HepG2 (cell line): ENCODE measurements around the gene MYADML2. TPM values are rescaled to one million over a fixed set of nuclear protein-coding genes. Genes with fewer than 3 reads are reported as not detected.

Experiments used
- AKAP8 ChIP-seq: sonication (generic); formaldehyde crosslinking; IDR thresholded peaks from 2 replicates; pipeline ENCODE4 v1.5.1; 2020; ENCODE audit warnings: mild to moderate bottlenecking, missing genetic modification reagents
- CBX1 ChIP-seq: IDR thresholded peaks from one replicate; pipeline ENCODE4 v1.6.1; 2016; ENCODE audit warnings: antibody characterized with exemption, low read depth
- ELF1 ChIP-seq: sonication (generic); formaldehyde crosslinking; IDR thresholded peaks from 2 replicates; pipeline ENCODE4 v1.4.0; 2020; ENCODE audit warnings: missing genetic modification reagents
- GRHL1 ChIP-seq: sonication (generic); formaldehyde crosslinking; conservative IDR thresholded peaks from 2 replicates; pipeline ENCODE4 v1.8.0; 2022; ENCODE audit warnings: missing genetic modification reagents
- HHEX ChIP-seq: IDR thresholded peaks from 2 replicates; pipeline ENCODE4 v1.6.1; 2016; ENCODE audit warnings: control low read depth
- KMT2A ChIP-seq: sonication (generic); formaldehyde crosslinking; IDR thresholded peaks from 2 replicates; pipeline ENCODE4 v1.4.0; 2020; ENCODE audit warnings: missing genetic modification reagents
- MAZ ChIP-seq, 2 experiments: sonication (generic) in 1 of 2; formaldehyde crosslinking in 1 of 2; IDR thresholded peaks; 2 replicates each; pipeline versions ENCODE4 v1.5.0 to v1.6.1; 2012 to 2020; ENCODE audit warnings: low read depth in 2 of 2, mild to moderate bottlenecking in 2 of 2, borderline replicate concordance in 1 of 2, improper control_type of control experiment in 1 of 2, low read length in 1 of 2, missing genetic modification reagents in 1 of 2, moderate library complexity in 1 of 2
- MEIS2 ChIP-seq: sonication (generic); formaldehyde crosslinking; IDR thresholded peaks from 2 replicates; pipeline ENCODE4 v1.9.0; 2021; ENCODE audit warnings: mild to moderate bottlenecking, missing genetic modification reagents
- MLLT10 ChIP-seq: sonication (generic); formaldehyde crosslinking; IDR thresholded peaks from 2 replicates; pipeline ENCODE4 v1.4.0; 2020; ENCODE audit warnings: missing genetic modification reagents
- PRMT3 ChIP-seq: sonication (generic); formaldehyde crosslinking; IDR thresholded peaks from 2 replicates; pipeline ENCODE4 v1.8.1; 2022; ENCODE audit warnings: low read depth, mild to moderate bottlenecking, moderate library complexity, missing genetic modification reagents, borderline replicate concordance
- PRPF4 ChIP-seq: fragments of 200-400 bp; formaldehyde crosslinking; IDR thresholded peaks from 2 replicates; pipeline ENCODE4 v1.6.1; 2016; ENCODE audit warnings: low read length, low read depth; ENCODE audit not compliant: poor library complexity, severe bottlenecking
- SIX4 ChIP-seq: sonication (generic); formaldehyde crosslinking; IDR thresholded peaks from 2 replicates; pipeline ENCODE4 v1.4.0; 2020; ENCODE audit warnings: missing genetic modification reagents
- SRSF1 ChIP-seq: fragments of 200-400 bp; formaldehyde crosslinking; optimal IDR thresholded peaks from 2 replicates; pipeline ENCODE3; 2017; ENCODE audit warnings: mild to moderate bottlenecking, low read depth, low read length, moderate library complexity
- TBP ChIP-seq: sonication (generic); formaldehyde crosslinking; IDR thresholded peaks from 2 replicates; pipeline ENCODE4 v1.5.0; 2020; ENCODE audit warnings: missing genetic modification reagents
- ZNF326 ChIP-seq: sonication (generic); formaldehyde crosslinking; IDR thresholded peaks from 2 replicates; pipeline ENCODE4 v1.4.0; 2020; ENCODE audit warnings: missing genetic modification reagents, borderline replicate concordance
- ZNF644 ChIP-seq: IDR thresholded peaks from 2 replicates; pipeline ENCODE4 v1.6.1; 2016; ENCODE audit warnings: low read depth
- ZNF773 ChIP-seq: sonication (generic); formaldehyde crosslinking; IDR thresholded peaks from 2 replicates; pipeline ENCODE4 v1.4.0; 2020; ENCODE audit warnings: missing genetic modification reagents, borderline replicate concordance
- ZNF782 ChIP-seq: sonication (generic); formaldehyde crosslinking; IDR thresholded peaks from 2 replicates; pipeline ENCODE4 v1.4.0; 2020; ENCODE audit warnings: missing genetic modification reagents, mild to moderate bottlenecking, borderline replicate concordance
- ZSCAN22 ChIP-seq: sonication (generic); formaldehyde crosslinking; IDR thresholded peaks from 2 replicates; pipeline ENCODE4 v1.4.0; 2020; ENCODE audit warnings: mild to moderate bottlenecking, missing genetic modification reagents
- ZSCAN9 ChIP-seq: IDR thresholded peaks from 2 replicates; pipeline ENCODE4 v1.6.1; 2016; ENCODE audit warnings: borderline replicate concordance
- polyA plus RNA-seq, 8 experiments: library from polyadenylated mRNA; depleted of rRNA in 3 of 8; stranded (reverse) in 7 of 8; unstranded in 1 of 8; fragments of >200 nt; fragmentation: Illumina TruSeq in 4 of 8; extraction: Trizol in 4 of 8; gene quantifications; 2 replicates each; pipeline versions ENCODE4 v1.2.1 to v1.2.3, GENCODE V29; 2011 to 2016; ENCODE audit warnings: low read depth in 4 of 8, missing spikeins in 1 of 8, mixed read lengths in 1 of 8; ENCODE audit not compliant: insufficient read depth in 1 of 8
- total RNA-seq, 5 experiments: library from RNA; depleted of rRNA; stranded (reverse); fragments of >200 nt; fragmentation: Illumina TruSeq; extraction: Trizol; gene quantifications; 2 replicates each; pipeline ENCODE4 v1.2.3, GENCODE V29; 2016; ENCODE audit warnings: low read depth in 1 of 5
- TF ChIP-seq, protein P1 (sequence below): sonication (generic); formaldehyde crosslinking; IDR thresholded peaks from 2 replicates; pipeline ENCODE4 v1.8.0; 2022; ENCODE audit warnings: missing genetic modification reagents, mild to moderate bottlenecking, inconsistent platforms, borderline replicate concordance
- TF ChIP-seq, protein P2 (sequence below): IDR thresholded peaks from 2 replicates; pipeline ENCODE4 v1.6.1; 2016; ENCODE audit warnings: missing genetic modification reagents, missing compliant biosample characterization
- TF ChIP-seq, protein P3 (sequence below): sonication (generic); formaldehyde crosslinking; IDR thresholded peaks from 2 replicates; pipeline ENCODE4 v1.5.1; 2020; ENCODE audit warnings: mild to moderate bottlenecking, missing genetic modification reagents

MYADML2 gene
- total and polyA plus RNA-seq, 2 of the 13 experiments (the other 11 are each of a cell fraction or from before 2014, with no cell fraction given) = not detected

GRCh38 chr17:81991684-81992305 lies 44.8 kb upstream of the MYADML2 start (continued):
- TF ChIP-seq PRMT3 (CRISPR knock-in tag) = no peak
- TF ChIP-seq MEIS2 = peak; percentile 65; the same call in 1 of the 2 replicates
- TF ChIP-seq, protein P1, sequence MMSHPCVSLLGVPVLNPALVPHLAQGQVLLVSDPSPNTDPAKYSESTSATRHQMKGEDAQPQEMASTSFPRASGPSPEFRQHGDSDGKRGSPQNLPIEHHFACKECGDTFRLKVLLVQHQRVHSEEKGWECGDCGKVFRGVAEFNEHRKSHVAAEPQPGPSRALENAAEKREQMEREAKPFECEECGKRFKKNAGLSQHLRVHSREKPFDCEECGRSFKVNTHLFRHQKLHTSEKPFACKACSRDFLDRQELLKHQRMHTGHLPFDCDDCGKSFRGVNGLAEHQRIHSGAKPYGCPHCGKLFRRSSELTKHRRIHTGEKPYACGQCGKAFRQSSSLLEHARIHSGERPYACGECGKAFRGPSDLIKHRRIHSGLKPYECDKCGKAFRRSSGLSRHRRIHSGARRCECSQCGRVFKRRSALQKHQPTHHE (CRISPR knock-in tag) = peak; percentile 92; the same call in 1 of the 2 replicates
- 0 out of 2 replicates have a peak, but pooled peaks have one; percentile 44 for TF ChIP-seq AKAP8 (CRISPR knock-in tag)
- TF ChIP-seq HHEX (CRISPR knock-in tag) = no peak
- peak; percentile 78; the same call in 1 of the 2 replicates for TF ChIP-seq SIX4 (CRISPR knock-in tag)
- peak; percentile 30; the same call in 1 of the 2 replicates for TF ChIP-seq ZNF326 (CRISPR knock-in tag)
- TF ChIP-seq ZNF644 (CRISPR knock-in tag) = 0 out of 2 replicates have a peak, but pooled peaks have one; percentile 12
- peak; percentile 84 for TF ChIP-seq ZSCAN9
- no peak for TF ChIP-seq ZSCAN22 (CRISPR knock-in tag)
- TF ChIP-seq KMT2A = peak; percentile 69; the same call in 1 of the 2 replicates
- no peak for TF ChIP-seq GRHL1 (CRISPR knock-in tag)
- TF ChIP-seq MAZ (IDR thresholded peaks at IDR 0.05; ENCODE audit: borderline replicate concordance, low read depth, low read length) = peak; percentile 82
- peak; percentile 97 for TF ChIP-seq MAZ (CRISPR knock-in tag; IDR thresholded peaks at IDR 0.05; ENCODE audit: low read depth)
- peak; percentile 79; the same call in 1 of the 2 replicates for TF ChIP-seq ZNF773 (CRISPR knock-in tag)
- peak; percentile 81; the same call in 1 of the 2 replicates for TF ChIP-seq ZNF782 (CRISPR knock-in tag)
- TF ChIP-seq, protein P2, sequence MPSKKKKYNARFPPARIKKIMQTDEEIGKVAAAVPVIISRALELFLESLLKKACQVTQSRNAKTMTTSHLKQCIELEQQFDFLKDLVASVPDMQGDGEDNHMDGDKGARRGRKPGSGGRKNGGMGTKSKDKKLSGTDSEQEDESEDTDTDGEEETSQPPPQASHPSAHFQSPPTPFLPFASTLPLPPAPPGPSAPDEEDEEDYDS = peak; percentile 97
- peak; percentile 52 for TF ChIP-seq CBX1
- TF ChIP-seq ELF1 = peak; percentile 57
- peak; percentile 21 for TF ChIP-seq SRSF1
- TF ChIP-seq TBP = no peak
- TF ChIP-seq PRPF4 = no peak
- TF ChIP-seq, protein P3, sequence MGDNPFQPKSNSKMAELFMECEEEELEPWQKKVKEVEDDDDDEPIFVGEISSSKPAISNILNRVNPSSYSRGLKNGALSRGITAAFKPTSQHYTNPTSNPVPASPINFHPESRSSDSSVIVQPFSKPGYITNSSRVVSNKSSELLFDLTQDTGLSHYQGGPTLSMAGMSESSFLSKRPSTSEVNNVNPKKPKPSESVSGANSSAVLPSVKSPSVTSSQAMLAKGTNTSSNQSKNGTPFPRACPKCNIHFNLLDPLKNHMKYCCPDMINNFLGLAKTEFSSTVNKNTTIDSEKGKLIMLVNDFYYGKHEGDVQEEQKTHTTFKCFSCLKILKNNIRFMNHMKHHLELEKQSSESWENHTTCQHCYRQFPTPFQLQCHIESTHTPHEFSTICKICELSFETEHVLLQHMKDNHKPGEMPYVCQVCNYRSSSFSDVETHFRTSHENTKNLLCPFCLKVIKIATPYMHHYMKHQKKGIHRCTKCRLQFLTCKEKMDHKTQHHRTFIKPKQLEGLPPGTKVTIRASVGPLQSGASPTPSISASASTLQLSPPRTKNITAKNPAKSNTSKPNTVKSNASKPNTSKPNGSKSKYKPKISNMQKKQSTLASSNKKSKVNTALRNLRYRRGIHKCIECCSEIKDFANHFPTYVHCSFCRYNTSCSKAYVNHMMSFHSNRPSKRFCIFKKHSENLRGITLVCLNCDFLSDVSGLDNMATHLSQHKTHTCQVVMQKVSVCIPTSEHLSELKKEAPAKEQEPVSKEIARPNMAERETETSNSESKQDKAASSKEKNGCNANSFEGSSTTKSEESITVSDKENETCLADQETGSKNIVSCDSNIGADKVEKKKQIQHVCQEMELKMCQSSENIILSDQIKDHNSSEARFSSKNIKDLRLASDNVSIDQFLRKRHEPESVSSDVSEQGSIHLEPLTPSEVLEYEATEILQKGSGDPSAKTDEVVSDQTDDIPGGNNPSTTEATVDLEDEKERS = no peak
- TF ChIP-seq MLLT10 = no peak
